NCI-H146 treated with DMSO at 0.1 percent for 48 hours (cell line): ENCODE results near the gene EVA1A.

ENCODE experiments used
- DNase-seq: peaks from one replicate; lab custom pipeline; 2025; ENCODE audit not compliant: unreplicated experiment; lab: John Stamatoyannopoulos, UW

Gene EVA1A

GRCh38 chr2:75545922-75546321 is 14.8 kb downstream of the EVA1A start:
- no peak for DNase-seq

DNA sequence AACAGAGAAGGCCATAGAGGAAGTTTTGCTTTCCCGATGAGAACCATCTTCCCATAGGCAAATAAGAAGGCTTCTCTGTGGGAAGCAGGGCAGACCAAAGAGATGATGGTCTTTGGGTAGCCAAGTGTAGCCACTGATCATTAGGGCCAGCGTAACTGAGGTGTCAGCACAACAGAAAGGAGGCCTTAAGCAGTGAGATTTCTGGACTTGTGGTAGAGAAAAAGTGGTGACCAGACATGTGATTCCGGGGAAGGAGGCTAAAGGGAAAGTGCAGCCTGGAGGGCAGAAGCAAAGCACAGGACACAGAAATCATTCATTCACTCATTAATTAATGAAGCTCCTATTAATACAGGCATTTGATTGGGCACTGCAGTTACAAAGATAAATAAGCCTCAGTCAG is 15.4 kb downstream of the EVA1A start:
- no peak for DNase-seq

DNA sequence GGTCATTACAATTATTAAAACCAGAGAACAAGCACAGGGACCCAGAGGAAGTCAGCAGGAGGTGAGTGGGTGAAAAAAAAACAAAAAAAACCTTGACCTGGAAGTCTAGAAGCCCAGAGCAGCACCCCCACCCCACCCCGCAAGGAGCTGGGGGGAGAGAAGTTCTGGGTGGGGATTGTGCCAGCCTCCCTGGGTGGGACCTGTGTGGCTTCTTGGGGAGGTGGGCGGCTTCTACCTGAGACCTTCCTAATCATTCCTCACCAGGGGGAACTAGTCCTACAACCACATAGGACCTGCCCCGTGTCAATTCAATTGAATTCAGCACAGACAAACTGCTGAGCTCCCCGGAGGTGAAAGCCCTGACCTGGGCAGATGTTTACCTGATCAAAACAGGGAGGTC is 17.3 kb downstream of the EVA1A start:
- DNase-seq, result no peak

GRCh38 chr2:75541430-75541829 is 19.3 kb downstream of the EVA1A start:
- no peak for DNase-seq

- DNase-seq, result no peak
Measured at GRCh38 chr2:75540994-75541393, 19.7 kb downstream of the EVA1A start.

DNA sequence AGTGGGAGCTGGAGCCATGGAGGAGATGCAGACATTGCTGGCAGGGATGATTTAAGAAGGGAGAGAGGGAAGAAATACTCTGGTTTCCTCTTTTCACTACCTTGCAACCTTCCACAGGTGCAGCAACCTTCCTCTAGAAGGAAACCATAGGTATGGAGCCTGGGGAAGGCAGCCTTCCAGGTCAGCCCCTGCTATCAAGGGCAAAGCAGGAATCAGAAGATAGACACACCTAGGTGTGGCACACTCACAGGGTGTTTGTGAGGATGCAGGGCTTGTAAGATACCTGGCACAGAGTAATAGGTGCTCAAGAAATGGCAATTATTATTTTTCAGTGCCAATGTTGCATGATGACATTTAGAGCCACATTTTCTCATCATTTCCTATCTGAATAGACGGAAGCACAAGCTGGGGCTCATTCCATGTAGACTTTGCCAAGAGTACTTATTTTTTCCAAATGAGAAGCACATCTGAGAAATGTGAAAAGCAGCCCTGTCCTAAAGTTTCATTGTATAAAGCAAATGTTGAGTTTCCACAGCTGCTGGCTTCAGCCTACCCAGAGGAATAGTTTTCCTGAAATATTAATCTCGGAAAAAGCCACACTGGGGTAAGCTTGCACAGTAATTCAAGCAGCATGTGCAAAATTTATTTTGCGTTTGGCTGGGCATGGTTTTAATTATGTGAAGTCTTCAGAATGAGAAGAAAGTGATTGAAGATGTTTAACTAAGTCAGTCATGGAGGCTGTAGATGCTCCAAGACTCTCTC is 20.6 kb downstream of the EVA1A start:
- no peak for DNase-seq

DNA sequence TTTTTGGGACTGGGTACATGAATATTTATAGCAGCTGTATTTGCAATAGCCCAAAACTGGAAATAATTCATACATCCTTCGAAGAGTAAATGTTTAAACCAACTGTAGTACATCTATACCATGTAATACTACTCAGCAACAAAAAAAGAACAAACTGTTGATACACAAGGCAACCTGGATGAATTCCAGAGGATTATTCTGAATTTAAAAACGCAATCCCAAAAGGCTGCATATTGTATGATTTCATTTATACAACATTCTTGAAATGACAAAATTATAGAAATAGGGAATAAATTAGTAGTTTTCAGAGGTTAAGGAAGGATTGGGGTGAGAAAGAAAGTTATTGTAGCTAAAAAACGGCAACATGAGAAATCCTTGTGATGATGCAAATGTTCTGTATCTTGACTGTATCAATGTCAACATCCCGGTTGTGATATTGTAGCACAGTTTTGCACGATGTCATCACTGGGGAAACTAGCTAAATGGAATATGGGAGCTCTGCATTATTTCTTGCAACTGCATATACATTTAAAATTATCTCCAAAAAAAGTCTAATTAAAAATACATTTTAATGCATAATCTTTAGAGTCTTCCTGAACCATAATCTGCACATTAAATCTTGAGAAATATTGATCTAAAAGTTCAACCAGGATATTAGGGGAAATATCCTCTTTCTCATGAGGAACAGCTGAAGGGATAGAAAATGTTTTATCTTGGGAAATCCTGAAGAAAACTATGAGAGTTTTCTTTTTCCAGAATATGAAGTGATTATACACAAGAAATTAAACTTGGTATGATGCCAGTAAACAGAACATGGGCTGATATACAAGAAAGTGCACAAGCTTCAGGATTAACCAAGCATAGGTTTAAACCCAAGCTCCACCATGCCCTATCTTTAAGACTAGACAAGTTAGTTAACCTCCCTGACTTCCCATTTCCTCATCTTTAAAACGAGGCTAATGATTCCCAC is 21.9 kb downstream of the EVA1A start:
- DNase-seq, result no peak

DNA sequence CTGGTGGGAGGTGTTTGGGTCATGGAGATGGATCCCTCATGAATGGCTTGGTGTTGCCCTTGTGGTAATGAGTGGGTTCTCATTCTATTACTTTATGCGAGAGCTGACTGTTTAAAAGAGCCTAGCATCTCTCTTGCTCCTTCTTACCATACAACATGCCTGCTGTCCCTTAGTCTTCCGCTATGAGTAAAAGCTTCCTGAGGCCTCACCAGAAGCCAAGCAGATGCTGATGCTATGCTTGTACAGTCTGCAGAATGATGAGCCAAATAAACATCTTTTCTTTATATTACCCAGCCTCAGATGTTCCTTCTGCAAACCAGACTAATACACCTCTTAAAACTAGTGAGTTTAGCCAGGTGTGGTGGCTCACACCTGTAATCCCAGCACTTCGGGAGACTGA is 23.1 kb downstream of the EVA1A start:
- no peak for DNase-seq

GRCh38 chr2:75533135-75533534 is 27.6 kb downstream of the EVA1A start:
- no peak for DNase-seq

DNA sequence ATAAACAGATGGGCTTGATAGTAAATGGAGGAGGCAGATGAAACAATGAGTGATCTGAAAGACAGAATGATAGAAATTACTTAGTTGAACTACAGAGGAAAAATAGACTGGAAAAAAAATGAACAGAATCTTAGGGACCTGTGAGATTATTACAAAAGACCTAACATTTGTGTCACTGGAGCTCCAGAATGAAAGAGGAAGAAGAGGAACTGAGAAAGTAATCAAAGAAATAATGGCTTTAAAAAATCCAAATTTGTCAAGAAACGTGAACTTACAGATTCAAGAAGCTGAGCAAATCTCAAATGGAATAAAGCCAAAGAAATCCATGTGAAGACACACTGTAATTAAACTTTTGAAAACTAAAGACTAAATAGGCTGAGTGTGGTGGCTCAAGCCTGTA is 28.3 kb downstream of the EVA1A start:
- DNase-seq, result no peak

- peak; percentile 73 for DNase-seq
Measured at GRCh38 chr2:75528221-75528977, 32.3 kb downstream of the EVA1A start.

DNA sequence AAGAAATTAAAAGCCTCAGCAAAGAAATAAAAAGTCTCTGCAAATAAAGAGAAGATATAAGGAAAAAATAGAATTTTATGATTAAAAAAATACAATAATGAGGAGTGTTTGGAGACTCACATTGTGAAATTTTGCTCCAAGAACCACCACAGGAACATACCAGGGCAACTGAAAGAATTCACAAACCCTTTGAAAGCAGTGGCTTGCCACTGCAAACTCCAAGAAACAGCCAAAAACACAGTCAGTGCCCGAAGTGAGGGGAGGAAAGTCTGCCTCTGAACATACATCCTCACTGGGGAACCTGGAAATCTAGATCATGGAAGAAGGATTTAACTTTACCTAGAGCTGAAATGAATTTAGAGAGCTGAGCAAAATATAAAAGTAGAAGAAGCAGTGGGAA is 33.1 kb downstream of the EVA1A start:
- DNase-seq, result no peak

GRCh38 chr2:75526842-75527241 is 33.9 kb downstream of the EVA1A start:
- DNase-seq, result no peak

GRCh38 chr2:75525434-75526310 is 35.1 kb downstream of the EVA1A start:
- DNase-seq, result no peak

DNA sequence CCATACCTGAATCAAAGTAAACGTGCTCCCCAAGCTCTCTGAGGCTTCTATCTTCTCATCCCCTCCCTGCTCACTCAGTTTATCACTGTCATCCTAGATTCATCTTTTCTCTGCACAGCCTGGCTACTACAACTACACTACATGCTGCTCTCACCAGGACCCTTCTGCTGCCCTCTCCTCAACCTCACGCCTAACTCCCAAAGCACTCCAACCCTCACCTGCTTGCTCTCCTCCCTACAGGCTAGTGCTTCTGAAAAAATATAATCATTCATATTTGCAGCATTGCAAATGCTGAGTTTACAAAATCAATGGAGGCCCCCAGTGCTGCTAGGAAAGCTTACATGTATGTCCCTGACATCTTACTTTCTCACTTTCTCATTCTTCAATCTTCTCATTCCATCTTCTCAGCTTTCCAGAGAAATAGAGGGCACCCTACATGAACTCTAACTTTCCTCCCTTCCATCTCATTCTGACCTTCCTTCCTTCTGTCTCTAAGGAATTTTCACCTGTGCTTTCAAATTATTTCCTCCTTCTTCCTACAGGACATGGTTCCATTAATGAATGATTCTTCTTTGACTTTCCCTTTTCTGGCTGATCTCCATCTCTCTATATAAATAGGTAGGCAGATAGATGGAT is 36.3 kb downstream of the EVA1A start:
- no peak for DNase-seq

DNA sequence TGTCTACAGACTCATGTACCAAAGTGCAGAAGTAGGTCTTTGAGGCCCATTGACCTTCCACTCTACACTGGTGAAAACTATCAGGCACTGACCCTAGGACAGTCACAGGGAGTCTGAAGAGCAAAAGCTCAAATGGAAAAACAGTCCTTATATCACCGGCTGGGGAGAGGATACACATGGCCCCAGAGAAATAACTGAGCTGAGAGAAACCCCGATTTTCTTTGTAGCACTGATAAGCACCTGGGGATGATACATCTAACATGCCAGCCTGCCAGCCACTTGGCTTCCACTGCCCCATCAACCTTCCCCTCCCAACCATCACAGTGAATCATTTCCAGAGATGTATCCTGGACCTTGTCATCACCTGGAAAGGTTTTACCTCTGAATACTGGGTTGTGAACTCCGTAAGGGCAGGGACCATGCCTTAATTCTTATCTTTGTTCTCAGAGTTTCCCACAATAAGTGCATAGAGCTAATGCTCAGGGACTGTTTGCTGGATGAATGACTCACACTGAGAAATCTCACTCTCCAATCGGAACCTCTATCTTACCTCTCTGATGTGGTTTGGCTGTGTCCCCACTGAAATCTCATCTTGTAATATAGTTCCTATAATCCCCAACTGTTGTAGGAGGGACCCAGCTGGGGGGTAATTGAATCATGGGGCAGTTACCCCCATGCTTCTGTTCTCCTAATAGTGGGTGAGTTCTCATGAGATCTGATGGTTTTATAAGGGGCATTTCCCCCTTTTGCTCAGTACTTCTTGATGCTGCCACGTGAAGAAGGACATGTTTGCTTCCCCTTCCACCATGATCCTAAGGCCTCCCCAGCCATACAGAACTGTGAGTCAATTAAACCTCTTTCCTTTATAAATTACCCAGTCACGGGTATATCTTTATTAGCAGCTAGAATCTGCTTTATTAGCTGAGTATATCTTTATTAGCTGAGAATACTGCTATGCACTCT is 37.1 kb downstream of the EVA1A start:
- no peak for DNase-seq

DNA sequence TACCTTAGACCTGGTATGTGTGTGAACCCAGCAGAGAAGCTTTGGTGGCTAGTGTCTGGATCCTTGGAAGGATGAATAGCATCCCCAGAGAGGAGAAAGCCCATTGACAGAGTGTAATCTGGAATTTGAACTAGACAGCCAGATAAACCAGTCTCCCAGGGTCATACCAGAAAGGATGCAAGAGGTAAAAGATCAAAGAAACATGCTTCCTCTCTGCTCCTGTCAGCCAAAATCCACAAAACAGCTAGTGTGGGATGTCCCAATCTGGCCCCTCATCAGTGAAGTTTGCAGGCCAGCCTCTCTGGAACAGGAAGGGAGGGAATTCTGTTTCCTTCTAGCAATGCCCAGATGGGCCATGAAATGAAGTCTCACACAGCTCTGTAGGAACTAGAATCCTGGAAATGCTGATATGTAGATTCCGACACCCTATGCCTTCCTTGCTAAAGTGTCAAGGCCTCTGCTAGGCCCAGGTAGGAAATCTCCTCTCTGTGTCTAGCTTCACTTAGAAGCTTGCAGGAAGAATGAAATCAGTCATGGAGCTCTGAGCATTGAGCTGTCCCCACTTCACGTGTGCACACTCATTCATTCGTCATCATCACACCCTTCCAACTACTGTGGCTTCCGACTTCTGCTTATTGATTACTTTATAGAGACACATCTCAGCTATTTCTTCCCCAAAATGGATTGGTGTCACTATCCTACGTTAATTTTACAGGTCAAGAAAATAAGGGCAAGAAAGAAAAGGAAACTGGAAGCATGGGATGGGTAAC is 38.0 kb downstream of the EVA1A start:
- DNase-seq, result no peak

GRCh38 chr2:75521225-75521872 is 39.4 kb downstream of the EVA1A start:
- no peak for DNase-seq
